A549 (cell line): ENCODE data around the gene CD40LG. TPM values are rescaled to one million over a fixed set of nuclear protein-coding genes. Genes with fewer than 3 reads are reported as not detected.

ENCODE experiments used
- ATAC-seq, 2 experiments: fragments of 200-7000 bp in 1 of 2; fragments of >200 bp in 1 of 2; cut with Nextera tagmentation in 1 of 2; cut with Tn5 transposase in 1 of 2; 3 replicates each; pipeline versions ENCODE4 v1.8.0 to v1.9.1; 2018 to 2020; ENCODE audit warnings: mild to moderate bottlenecking in 1 of 2, moderate library complexity in 1 of 2
- CTCF ChIA-PET: fragments of 300-600 bp; sonication (Branson Sonifier 250); formaldehyde crosslinking; extraction: SDS; loops from one replicate; lab custom pipeline; 2021; ENCODE audit warnings: antibody characterized with exemption, inconsistent platforms; lab: Yijun Ruan, JAX
- POLR2A ChIA-PET: fragments of 350-600 bp; formaldehyde crosslinking; extraction: SDS; loops from one replicate; lab custom pipeline; 2021; ENCODE audit warnings: antibody characterized with exemption, inconsistent platforms; lab: Yijun Ruan, JAX
- DNase-seq, 2 experiments: peaks; one replicate each; pipeline versions ENCODE4 v3.0.0 to v3.0.0-alpha.2; 2011 to 2016; ENCODE audit warnings: low read depth in 1 of 2, low spot score in 1 of 2
- FAIRE-seq: peaks from 2 replicates; lab custom pipeline; 2011; peaks lifted over from hg19 to GRCh38; lab: Jason Lieb, UNC
- H3K27ac ChIP-seq, 2 experiments: fragments of >200 bp; sonication (Bioruptor Twin); formaldehyde crosslinking; 3 replicates each; pipeline ENCODE4 v1.5.1; 2016 to 2017
- H3K4me1 ChIP-seq: fragments of >200 bp; sonication (Bioruptor Twin); formaldehyde crosslinking; 3 replicates; pipeline ENCODE4 v1.6.1; 2016
- H3K4me2 ChIP-seq: fragments of >200 bp; sonication (Bioruptor Twin); formaldehyde crosslinking; 3 replicates; pipeline ENCODE4 v1.6.1; 2016
- H3K4me3 ChIP-seq: fragments of >200 bp; sonication (Bioruptor Twin); formaldehyde crosslinking; 3 replicates; pipeline ENCODE4 v1.5.1; 2016
- H3K9me3 ChIP-seq: fragments of >200 bp; sonication (Bioruptor Twin); formaldehyde crosslinking; 3 replicates; pipeline ENCODE4 v1.6.1; 2016
- ATOH8 ChIP-seq: fragments of 250-450 bp; sonication (Bioruptor Pico); IDR thresholded peaks from 2 replicates; pipeline ENCODE4 v1.5.0; 2020; ENCODE audit warnings: low read depth, mild to moderate bottlenecking, moderate library complexity
- CBX8 ChIP-seq: fragments of 200-600 bp; sonication (generic); IDR thresholded peaks from 2 replicates; pipeline ENCODE4 v1.6.1; 2016
- E2F6 ChIP-seq: IDR thresholded peaks from 2 replicates; pipeline ENCODE4 v1.6.1; 2012; ENCODE audit warnings: low read depth, borderline replicate concordance
- ELK1 ChIP-seq: fragments of 150-350 bp; IDR thresholded peaks from 2 replicates; pipeline ENCODE4 v1.6.1; 2014; ENCODE audit warnings: low read depth, mild to moderate bottlenecking, low read length
- HDAC2 ChIP-seq: fragments of 200-600 bp; sonication (generic); IDR thresholded peaks from 2 replicates; pipeline ENCODE4 v1.6.1; 2016
- HOXB5 ChIP-seq: fragments of 250-450 bp; sonication (Bioruptor Pico); IDR thresholded peaks from 2 replicates; pipeline ENCODE4 v1.5.0; 2020; ENCODE audit warnings: mild to moderate bottlenecking, moderate library complexity
- KDM5A ChIP-seq: fragments of 200-600 bp; sonication (generic); IDR thresholded peaks from 2 replicates; pipeline ENCODE4 v1.6.1; 2016; ENCODE audit warnings: antibody characterized with exemption, mild to moderate bottlenecking
- MAX ChIP-seq: IDR thresholded peaks from 2 replicates; pipeline ENCODE4 v1.6.1; 2012
- MYC ChIP-seq: IDR thresholded peaks from 2 replicates; pipeline ENCODE4 v1.6.1; 2012; ENCODE audit warnings: mild to moderate bottlenecking, inconsistent platforms, low read length, improper control_type of control experiment, borderline replicate concordance
- NPAS2 ChIP-seq: fragments of 250-450 bp; sonication (Bioruptor Pico); IDR thresholded peaks from 2 replicates; pipeline ENCODE4 v1.8.0; 2022; ENCODE audit warnings: mild to moderate bottlenecking, moderate library complexity, borderline replicate concordance
- RARB ChIP-seq: fragments of 250-450 bp; sonication (Bioruptor Pico); IDR thresholded peaks from 2 replicates; pipeline ENCODE4 v1.8.0; 2021; ENCODE audit warnings: mild to moderate bottlenecking, moderate library complexity
- REST ChIP-seq: fragments of 200-600 bp; sonication (generic); IDR thresholded peaks from 2 replicates; pipeline ENCODE4 v1.6.1; 2016; ENCODE audit warnings: antibody characterized with exemption, mild to moderate bottlenecking, moderate library complexity
- RFX5 ChIP-seq: fragments of 450-650 bp; IDR thresholded peaks from 2 replicates; pipeline ENCODE4 v1.7.1; 2014; ENCODE audit warnings: antibody characterized with exemption, mild to moderate bottlenecking, moderate library complexity
- RNF2 ChIP-seq: fragments of 200-600 bp; sonication (generic); IDR thresholded peaks from 2 replicates; pipeline ENCODE4 v1.6.1; 2016; ENCODE audit warnings: low read depth, mild to moderate bottlenecking, antibody characterized with exemption, moderate library complexity, borderline replicate concordance
- SREBF2 ChIP-seq: fragments of 450-650 bp; IDR thresholded peaks from 2 replicates; pipeline ENCODE4 v1.6.1; 2014; ENCODE audit warnings: mild to moderate bottlenecking, moderate library complexity
- USF2 ChIP-seq: fragments of 450-650 bp; IDR thresholded peaks from 2 replicates; pipeline ENCODE4 v1.6.1; 2014; ENCODE audit warnings: antibody characterized with exemption
- ZSCAN20 ChIP-seq: fragments of 250-450 bp; sonication (Bioruptor Pico); IDR thresholded peaks from 2 replicates; pipeline ENCODE4 v1.8.0; 2022; ENCODE audit warnings: mild to moderate bottlenecking, moderate library complexity
- WGBS: methylation state at CpG from one replicate; pipeline ENCODE4 v1.1.6; 2017; ENCODE audit errors: missing lambda C conversion rate; 5-methylcytosine and 5-hydroxymethylcytosine counted together
- polyA plus RNA-seq, 4 experiments: library from polyadenylated mRNA; depleted of rRNA in 3 of 4; stranded (reverse); fragments of >200 nt; fragmentation: RNase III in 1 of 4; extraction: RNeasy Plus Mini Kit Qiagen cat#74134 plus additional on column Dnase treatment in 1 of 4; gene quantifications; 2 replicates in 3 of 4; 3 replicates in 1 of 4; pipeline ENCODE4 v1.2.3, GENCODE V29; 2011 to 2017

The CD40LG gene
- polyA plus RNA-seq, 2 of the 4 experiments (the other 2 are of a cell fraction), result not detected

- ATAC-seq, result no peak
- ChIA-PET CTCF (interaction anchor here (0.6 kb wide), 1 partner anchor 247 kb away, joined by 3 read pairs; no protein-coding TSS in a partner anchor), POLR2A (no interaction called here)
- H3K4me3 ChIP-seq, result no peak overlapping the region
- no peaks in the 10 kb centered on the region for H3K4me1 ChIP-seq
- no peak overlapping the region for H3K27ac ChIP-seq
- H3K9me3 ChIP-seq, result no peaks in the 10 kb centered on the region
- FAIRE-seq, result no peak
- whole genome bisulfite sequencing, result 47% methylated on average over 6 of the region's 6 CpGs
- DNase-seq, result no peak
- no peak overlapping the region for H3K4me2 ChIP-seq
- TF ChIP-seq MAX (no peak), RFX5 (no peak), HOXB5 (CRISPR knock-in tag) (no peak), ATOH8 (no peak), RNF2 (no peak)
Measured at GRCh38 chrX:136652822-136653723, 5.1 kb downstream of the CD40LG start.

GRCh38 chrX:136656361-136656964 is 8.5 kb downstream of the CD40LG start:
- 30% methylated on average over 5 of the region's 5 CpGs for WGBS
- H3K27ac ChIP-seq, result no peak overlapping the region
- ATAC-seq, result no peak
- H3K4me3 ChIP-seq, result no peak overlapping the region
- CTCF ChIA-PET, result no interaction called here
- POLR2A ChIA-PET, result no interaction called here
- no peak for FAIRE-seq
- DNase-seq, result no peak
- H3K4me1 ChIP-seq, result no peaks in the 10 kb centered on the region
- no peak for TF ChIP-seq CBX8
- no peak for TF ChIP-seq ZSCAN20 (CRISPR knock-in tag)
- TF ChIP-seq ELK1, result no peak
- no peak for TF ChIP-seq E2F6
- H3K9me3 ChIP-seq, result no peaks in the 10 kb centered on the region
- H3K4me2 ChIP-seq, result no peak overlapping the region

- DNase-seq, result no peak
- WGBS, result 20% methylated on average over 5 of the region's 5 CpGs
- Histone ChIP-seq H3K4me3 (no peak overlapping the region), H3K4me2 (no peak overlapping the region)
- no peak for FAIRE-seq
- TF ChIP-seq REST, result no peak
- no peak for TF ChIP-seq RFX5
- TF ChIP-seq MAX, result no peak
- TF ChIP-seq KDM5A, result no peak
- TF ChIP-seq SREBF2, result no peak
- TF ChIP-seq NPAS2 (CRISPR knock-in tag), result no peak
- no peak for TF ChIP-seq USF2
- no peak for TF ChIP-seq HDAC2
- TF ChIP-seq RARB, result no peak
- no peak for TF ChIP-seq MYC
- TF ChIP-seq, all 56 proteins: peak for 0
- H3K4me1 ChIP-seq, result no peaks in the 10 kb centered on the region
- no peaks in the 10 kb centered on the region for H3K9me3 ChIP-seq
- ATAC-seq, result no peak
- ChIA-PET POLR2A (no interaction called here), CTCF (interaction anchor here (1.2 kb wide), 1 partner anchor 26 kb away, joined by 3 read pairs; no protein-coding TSS in a partner anchor)
- H3K27ac ChIP-seq, result no peak overlapping the region
Measured at GRCh38 chrX:136658151-136658550, 10.2 kb downstream of the CD40LG start.
